ENCODE data around the gene HNF4A. TPM values are rescaled to one million over a fixed set of nuclear protein-coding genes. Genes with fewer than 3 reads are reported as not detected.
A peak's percentile ranks its signal among the peaks of the same experiment; 100 is the strongest.

Gene HNF4A
- total and polyA plus RNA-seq, 2 of the 13 experiments (the other 11 are each of a cell fraction or from before 2014, with no cell fraction given), result 80.9 to 169 TPM

GRCh38 chr20:44370639-44371218 is 15.2 kb downstream of the HNF4A start (continued):
- TF ChIP-seq FUBP1 (CRISPR knock-in tag; IDR thresholded peaks at IDR 0.05; ENCODE audit: borderline replicate concordance) (no peak), ZC3H13 (CRISPR knock-in tag; IDR thresholded peaks at IDR 0.05) (no peak; the same call in 1 of the 2 replicates), ZNF780A (CRISPR knock-in tag; IDR thresholded peaks at IDR 0.05) (no peak; the same call in 1 of the 2 replicates), NFKB2 (CRISPR knock-in tag; IDR thresholded peaks at IDR 0.05; ENCODE audit: borderline replicate concordance) (peak; percentile 59; the same call in 1 of the 2 replicates), ZNF777 (CRISPR knock-in tag; IDR thresholded peaks at IDR 0.05) (no peak; the same call in 1 of the 2 replicates), MED13 (CRISPR knock-in tag; IDR thresholded peaks at IDR 0.05) (no peak; the same call in 1 of the 2 replicates), HOXA5 (CRISPR knock-in tag; IDR thresholded peaks at IDR 0.05) (peak; percentile 70; the same call in 1 of the 2 replicates), KDM2A (CRISPR knock-in tag; IDR thresholded peaks at IDR 0.05; ENCODE audit: borderline replicate concordance, low read depth) (peak; percentile 92), EP300 (IDR thresholded peaks at IDR 0.05; ENCODE audit: low read depth in 2 of 2, low read length in 2 of 2) (peak; percentile 67 to 91; a peak in 2 of 4 replicates), EP300 (CRISPR knock-in tag; IDR thresholded peaks at IDR 0.05; ENCODE audit: borderline replicate concordance) (peak; percentile 71; the same call in 1 of the 2 replicates), MIXL1 (CRISPR knock-in tag; IDR thresholded peaks at IDR 0.05) (peak; percentile 66; the same call in 1 of the 2 replicates), ZBTB34 (CRISPR knock-in tag; IDR thresholded peaks at IDR 0.05) (peak; percentile 99), GMEB2 (CRISPR knock-in tag; IDR thresholded peaks at IDR 0.05; ENCODE audit: low read depth) (no peak), JARID2 (CRISPR knock-in tag; IDR thresholded peaks at IDR 0.05; ENCODE audit: insufficient replicate concordance) (peak; percentile 43), ZNF234 (CRISPR knock-in tag; conservative IDR thresholded peaks at IDR 0.05) (no peak)
- TF ChIP-seq, protein P1, sequence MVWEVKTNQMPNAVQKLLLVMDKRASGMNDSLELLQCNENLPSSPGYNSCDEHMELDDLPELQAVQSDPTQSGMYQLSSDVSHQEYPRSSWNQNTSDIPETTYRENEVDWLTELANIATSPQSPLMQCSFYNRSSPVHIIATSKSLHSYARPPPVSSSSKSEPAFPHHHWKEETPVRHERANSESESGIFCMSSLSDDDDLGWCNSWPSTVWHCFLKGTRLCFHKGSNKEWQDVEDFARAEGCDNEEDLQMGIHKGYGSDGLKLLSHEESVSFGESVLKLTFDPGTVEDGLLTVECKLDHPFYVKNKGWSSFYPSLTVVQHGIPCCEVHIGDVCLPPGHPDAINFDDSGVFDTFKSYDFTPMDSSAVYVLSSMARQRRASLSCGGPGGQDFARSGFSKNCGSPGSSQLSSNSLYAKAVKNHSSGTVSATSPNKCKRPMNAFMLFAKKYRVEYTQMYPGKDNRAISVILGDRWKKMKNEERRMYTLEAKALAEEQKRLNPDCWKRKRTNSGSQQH (CRISPR knock-in tag; IDR thresholded peaks at IDR 0.05; ENCODE audit: low read depth), result no peak
- TF ChIP-seq, protein P2, sequence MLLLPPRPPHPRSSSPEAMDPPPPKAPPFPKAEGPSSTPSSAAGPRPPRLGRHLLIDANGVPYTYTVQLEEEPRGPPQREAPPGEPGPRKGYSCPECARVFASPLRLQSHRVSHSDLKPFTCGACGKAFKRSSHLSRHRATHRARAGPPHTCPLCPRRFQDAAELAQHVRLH (CRISPR knock-in tag; IDR thresholded peaks at IDR 0.05; ENCODE audit: borderline replicate concordance, low read depth), result peak; percentile 96; the same call in 1 of the 2 replicates
- TF ChIP-seq, protein P3, sequence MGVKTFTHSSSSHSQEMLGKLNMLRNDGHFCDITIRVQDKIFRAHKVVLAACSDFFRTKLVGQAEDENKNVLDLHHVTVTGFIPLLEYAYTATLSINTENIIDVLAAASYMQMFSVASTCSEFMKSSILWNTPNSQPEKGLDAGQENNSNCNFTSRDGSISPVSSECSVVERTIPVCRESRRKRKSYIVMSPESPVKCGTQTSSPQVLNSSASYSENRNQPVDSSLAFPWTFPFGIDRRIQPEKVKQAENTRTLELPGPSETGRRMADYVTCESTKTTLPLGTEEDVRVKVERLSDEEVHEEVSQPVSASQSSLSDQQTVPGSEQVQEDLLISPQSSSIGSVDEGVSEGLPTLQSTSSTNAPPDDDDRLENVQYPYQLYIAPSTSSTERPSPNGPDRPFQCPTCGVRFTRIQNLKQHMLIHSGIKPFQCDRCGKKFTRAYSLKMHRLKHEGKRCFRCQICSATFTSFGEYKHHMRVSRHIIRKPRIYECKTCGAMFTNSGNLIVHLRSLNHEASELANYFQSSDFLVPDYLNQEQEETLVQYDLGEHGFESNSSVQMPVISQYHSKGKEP (CRISPR knock-in tag; IDR thresholded peaks at IDR 0.05), result no peak; the same call in 1 of the 2 replicates
- TF ChIP-seq, protein P4, sequence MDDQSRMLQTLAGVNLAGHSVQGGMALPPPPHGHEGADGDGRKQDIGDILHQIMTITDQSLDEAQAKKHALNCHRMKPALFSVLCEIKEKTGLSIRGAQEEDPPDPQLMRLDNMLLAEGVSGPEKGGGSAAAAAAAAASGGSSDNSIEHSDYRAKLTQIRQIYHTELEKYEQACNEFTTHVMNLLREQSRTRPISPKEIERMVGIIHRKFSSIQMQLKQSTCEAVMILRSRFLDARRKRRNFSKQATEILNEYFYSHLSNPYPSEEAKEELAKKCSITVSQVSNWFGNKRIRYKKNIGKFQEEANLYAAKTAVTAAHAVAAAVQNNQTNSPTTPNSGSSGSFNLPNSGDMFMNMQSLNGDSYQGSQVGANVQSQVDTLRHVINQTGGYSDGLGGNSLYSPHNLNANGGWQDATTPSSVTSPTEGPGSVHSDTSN (CRISPR knock-in tag; IDR thresholded peaks at IDR 0.05; ENCODE audit: borderline replicate concordance), result 0 out of 2 replicates have a peak, but pooled peaks have one; percentile 10
